Activated CD8-positive, alpha-beta memory T cell treated with anti-CD3 and anti-CD28 coated beads for 36 hours (primary cell): ENCODE results near the gene PHACTR4. TPM values are rescaled to one million over a fixed set of nuclear protein-coding genes. Genes with fewer than 3 reads are reported as not detected.
"Not testable (repeated sequence)": the region's sequence is repeated elsewhere in the genome, so short reads cannot be mapped to it uniquely, and the experiment has no call there.

ENCODE experiments used
- CTCF ChIA-PET: fragments of 350-600 bp; sonication (Branson Sonifier 250); formaldehyde crosslinking; loops from one replicate; lab custom pipeline; 2021; ENCODE audit warnings: antibody characterized with exemption; lab: Charles Lee
- POLR2A ChIA-PET: fragments of 350-600 bp; sonication (Branson Sonifier 250); formaldehyde crosslinking; loops from one replicate; lab custom pipeline; 2021; ENCODE audit warnings: antibody characterized with exemption; lab: Charles Lee
- total RNA-seq, 2 experiments: library from RNA; stranded (reverse); gene quantifications; one replicate each; pipeline ENCODE4 v1.2.3, GENCODE V29; 2021

PHACTR4 gene
- total RNA-seq, 2 experiments from 2014 or later = 23.0 to 24.3 TPM

DNA sequence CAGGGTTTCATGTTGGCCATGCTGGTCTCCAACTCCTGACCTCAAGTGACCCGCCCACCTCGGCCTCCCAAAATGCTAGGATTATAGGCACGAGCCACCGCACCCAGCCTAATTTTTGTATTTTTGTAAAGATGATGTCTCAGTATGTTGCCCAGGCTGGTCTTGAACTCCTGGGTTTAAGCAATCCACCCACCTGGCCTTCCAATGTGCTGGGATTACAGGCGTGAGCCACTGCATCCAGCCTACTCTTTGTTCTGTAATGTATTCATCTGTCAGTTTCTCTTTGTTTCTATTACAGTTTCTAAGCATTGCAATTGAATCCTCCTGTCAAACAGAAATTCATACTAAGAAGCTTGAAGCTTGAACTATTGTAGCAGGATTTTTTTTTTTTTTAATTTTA, 81.5 kb downstream of the PHACTR4 start:
- POLR2A ChIA-PET = interaction anchor here (0.6 kb wide), 1 partner anchor 122 kb away, joined by 3 read pairs; the partner anchor contains the start of gene MED18
- CTCF ChIA-PET = no interaction called here

DNA sequence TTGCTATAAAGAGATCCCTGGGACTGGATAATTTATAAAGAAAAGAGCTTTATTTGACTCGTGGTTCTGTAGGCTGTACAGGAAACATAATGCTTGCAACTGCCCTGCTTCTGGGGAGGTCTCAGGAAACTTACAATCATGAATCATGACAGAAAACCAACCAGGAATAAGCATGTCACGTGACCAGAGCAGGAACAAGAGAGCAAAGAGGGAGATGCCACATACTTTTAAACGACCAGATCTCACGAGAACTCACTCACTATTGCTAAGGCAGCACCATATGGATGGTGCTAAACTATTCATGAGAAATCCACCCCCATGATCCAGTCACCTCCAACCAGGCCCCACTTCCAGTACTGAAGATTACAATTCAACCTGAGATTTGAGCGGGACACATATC, 86.5 kb downstream of the PHACTR4 start:
- ChIA-PET CTCF (no interaction called here), POLR2A (no interaction called here)

DNA sequence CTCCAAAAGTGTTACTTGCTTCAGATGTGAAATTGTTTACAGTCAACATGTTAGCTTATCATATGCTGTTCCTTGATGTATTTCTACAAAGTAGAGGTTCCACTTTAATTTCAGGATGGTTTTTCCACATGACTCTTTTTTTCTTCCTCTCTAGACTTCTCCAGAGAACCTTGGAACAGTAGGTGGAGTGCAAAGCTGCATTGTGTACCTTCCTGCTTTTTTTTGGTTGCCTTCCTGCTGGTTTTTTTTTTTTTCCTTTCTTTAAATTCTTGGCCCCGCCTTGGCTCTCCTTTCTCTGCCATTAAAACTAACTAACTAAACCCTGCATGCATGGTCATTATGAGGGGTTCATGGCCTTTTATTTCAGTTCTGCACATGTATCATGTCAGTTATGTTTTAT, 88.1 kb downstream of the PHACTR4 start:
- POLR2A ChIA-PET = no interaction called here

DNA sequence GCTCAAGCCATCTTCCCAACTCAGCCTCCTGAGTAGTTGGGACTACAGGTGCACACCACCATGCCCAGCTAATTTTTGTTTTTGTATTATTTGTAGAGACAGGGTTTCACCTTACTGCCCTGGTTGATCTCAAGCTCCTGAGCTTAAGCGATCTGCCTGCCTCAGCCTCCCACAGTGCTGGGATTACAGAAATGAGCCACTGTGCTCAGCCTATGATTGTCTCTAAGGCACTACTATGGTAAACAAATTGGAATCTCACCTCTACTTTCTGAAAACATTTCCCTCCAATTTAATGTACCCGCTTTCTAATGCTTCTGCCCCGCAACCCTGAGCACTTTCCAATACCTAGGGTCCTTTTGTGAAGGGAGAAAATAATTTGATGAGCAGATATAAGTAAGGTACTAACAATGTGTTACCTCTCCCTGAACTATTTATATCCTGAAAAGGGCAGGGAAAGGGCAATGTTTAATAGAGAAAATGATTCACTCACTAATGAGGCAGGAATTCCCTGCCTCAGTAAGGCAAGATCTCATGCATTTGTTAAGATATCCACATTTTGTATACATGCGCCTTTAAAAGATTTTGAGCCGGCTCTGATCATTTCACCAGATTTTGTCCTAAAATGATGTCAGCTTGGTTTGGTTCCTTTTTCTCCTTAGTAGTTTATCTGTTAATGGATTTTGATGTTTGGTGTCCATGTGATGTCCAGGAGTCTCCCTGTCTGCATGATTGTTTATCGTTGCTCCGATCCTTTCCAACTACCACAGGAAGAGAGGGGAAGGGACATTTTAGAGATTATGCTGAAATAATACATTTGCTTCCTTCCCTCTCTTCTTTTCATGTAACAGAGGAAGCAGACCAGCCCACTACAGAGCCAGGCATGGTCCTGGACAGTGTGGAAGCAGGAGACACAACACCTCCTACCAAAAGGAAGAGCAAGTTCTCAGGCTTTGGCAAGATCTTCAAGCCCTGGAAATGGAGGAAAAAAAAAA, 89.0 kb downstream of the PHACTR4 start:
- ChIA-PET POLR2A (interaction anchor here (0.5 kb wide), 1 partner anchor 191 kb away, joined by 7 read pairs; no protein-coding TSS in a partner anchor), CTCF (no interaction called here)

More for the DNA sequence above, 88.1 kb downstream of the PHACTR4 start:
- CTCF ChIA-PET = no interaction called here

DNA sequence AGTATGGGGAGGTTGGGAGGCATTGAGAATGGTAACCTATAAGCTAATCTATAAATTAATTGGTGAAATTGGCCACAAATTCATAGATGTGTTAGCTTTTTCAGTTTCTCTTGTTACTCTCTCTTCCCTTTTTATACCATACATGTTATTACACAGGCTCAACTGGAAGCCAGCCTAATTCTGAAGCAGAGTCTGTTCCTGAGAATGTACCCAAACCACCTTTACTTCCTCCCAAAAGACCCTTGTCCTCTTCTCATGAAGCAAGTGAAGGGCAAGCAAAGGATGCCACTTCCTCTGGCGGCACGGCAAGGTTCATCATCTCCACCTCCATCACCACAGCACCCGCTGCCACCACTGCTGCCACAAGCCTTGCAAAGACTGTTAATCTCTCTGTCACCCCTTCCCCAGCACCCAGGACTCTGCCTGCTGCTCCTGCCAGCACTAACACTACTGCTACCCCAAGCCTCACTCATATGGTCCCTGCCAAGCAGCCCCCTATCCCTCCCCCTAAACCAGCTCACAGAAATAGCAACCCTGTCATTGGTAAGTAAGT, 96.8 kb downstream of the PHACTR4 start:
- ChIA-PET CTCF (no interaction called here), POLR2A (no interaction called here)

DNA sequence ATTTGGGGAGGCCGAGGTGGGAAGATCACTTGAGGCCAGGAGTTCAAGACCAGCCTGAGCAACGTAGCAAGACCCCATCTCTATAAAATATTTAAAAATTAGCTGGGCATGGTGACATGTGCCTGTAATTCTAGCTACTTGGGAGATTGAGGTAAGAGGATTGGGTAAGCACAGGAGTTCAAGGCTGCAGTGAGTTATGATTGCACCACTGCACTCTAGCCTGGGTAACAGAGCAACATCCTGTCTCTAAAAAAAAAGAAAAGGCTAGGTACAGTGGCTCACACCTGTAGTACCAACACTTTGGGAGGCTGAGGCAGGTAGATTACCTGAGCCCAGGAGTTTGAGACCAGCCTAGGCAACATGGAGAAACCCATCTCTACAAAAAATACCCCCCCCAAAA, 100.6 kb downstream of the PHACTR4 start:
- ChIA-PET CTCF (interaction anchor here (0.7 to 1.1 kb wide), 2 partner anchors 85 to 111 kb away, joined by 3 to 4 read pairs; no protein-coding TSS in a partner anchor), POLR2A (no interaction called here)

DNA sequence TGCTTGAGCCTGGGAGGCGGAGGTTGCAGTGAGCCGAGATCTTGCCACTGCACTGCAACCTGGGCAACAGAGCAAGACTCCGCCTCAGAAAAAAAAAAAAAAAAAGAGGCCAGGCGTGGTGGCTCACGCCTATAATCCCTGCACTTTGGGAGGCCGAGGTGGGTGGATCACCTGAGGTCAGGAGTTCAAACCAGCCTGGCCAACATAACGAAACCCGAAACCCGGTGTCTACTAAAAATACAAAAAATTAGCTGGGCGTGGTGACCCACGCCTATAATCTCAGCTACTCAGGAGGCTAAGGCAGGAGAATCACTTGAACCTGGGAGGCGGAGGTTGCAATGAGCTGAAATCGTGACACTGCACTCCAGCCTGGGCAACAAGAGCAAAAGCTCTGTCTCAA, 110.0 kb downstream of the PHACTR4 start:
- CTCF ChIA-PET = interaction anchor here (0.6 to 0.7 kb wide), 3 partner anchors 24 to 654 kb away, joined by 3 to 4 read pairs (median 3); no protein-coding TSS in a partner anchor
- POLR2A ChIA-PET = not testable (repeated sequence)

DNA sequence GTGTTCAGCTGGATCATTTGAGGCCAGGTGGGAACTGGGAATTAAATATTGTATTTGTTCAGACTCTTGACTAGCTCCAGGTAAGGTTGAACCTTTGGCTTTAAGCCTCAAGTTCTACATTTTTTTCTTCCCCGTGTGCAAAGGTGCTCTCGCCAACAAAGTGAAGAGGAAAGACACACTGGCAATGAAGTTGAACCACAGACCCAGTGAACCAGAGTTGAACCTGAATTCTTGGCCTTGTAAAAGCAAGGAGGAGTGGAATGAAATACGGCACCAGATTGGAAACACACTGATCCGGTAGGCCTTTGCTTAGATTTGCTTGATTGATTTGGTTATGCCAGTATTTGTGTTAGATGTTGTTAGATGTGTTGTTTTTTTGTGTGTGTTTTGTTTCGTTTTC, 110.8 kb downstream of the PHACTR4 start:
- ChIA-PET POLR2A (no interaction called here), CTCF (no interaction called here)

DNA sequence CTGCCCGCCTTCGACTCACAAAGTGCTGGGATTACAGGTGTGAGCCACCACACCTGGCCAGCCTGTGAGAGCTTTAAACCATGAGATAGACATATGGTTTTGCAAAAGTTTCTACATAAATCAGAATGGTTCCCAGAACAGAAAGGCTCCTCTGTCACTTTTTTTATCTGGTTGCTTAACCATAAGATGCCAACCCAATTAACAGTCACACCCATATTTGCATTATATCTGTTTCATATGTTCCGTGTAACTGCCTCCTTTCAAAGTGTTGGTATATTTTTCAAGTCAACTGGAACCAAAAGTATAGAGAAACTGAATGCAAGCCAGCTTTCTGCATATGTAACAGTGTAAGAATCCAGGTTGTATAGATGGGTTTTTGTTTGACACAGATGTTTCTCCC, 112.6 kb downstream of the PHACTR4 start:
- ChIA-PET CTCF (no interaction called here), POLR2A (interaction anchor here (1.0 kb wide), 1 partner anchor 27 kb away, joined by 3 read pairs; no protein-coding TSS in a partner anchor)

DNA sequence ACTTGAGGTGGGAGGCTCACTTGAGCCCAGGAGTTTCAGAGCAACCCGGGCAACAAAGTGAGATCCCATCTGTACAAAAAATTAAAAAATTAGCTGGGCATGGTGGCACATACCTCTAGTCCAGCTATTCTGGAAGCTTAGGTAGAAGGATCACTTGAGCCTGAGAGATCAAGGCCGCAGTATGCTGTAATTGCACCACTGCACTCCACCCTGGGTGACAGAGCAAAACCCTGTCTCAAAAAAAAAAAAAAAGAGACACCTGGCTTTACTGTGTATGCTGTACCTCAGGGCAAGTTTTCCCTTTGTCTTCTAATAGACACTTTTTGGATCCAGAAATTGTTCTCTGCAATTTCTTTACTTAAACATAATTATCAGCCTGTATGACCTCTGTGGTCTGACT, 113.2 kb downstream of the PHACTR4 start:
- ChIA-PET POLR2A (interaction anchor here (1.0 kb wide), 1 partner anchor 26 kb away, joined by 3 read pairs; no protein-coding TSS in a partner anchor), CTCF (no interaction called here)

DNA sequence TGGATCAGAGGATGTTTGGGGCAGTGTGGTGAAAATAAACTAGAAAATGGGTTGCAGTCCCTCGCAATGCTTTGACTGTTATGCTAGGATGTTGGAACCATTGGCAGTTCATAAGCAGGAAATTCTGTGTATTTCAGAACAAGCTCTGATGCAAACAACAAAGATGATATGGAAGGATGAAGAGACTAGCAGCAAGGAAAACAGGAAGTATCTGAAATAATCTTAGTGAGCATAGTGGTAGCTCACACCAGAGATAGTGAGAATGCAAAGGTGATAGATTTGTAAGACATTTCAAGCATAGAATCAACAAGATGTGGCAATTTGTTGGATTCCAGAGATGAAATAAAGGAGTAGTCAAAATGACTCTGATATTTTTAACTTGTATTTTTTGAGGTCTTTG, 125.2 kb downstream of the PHACTR4 start:
- POLR2A ChIA-PET = interaction anchor here (0.9 kb wide), 1 partner anchor 11 kb away, joined by 4 read pairs; the partner anchor contains the start of gene RCC1
- CTCF ChIA-PET = no interaction called here

DNA sequence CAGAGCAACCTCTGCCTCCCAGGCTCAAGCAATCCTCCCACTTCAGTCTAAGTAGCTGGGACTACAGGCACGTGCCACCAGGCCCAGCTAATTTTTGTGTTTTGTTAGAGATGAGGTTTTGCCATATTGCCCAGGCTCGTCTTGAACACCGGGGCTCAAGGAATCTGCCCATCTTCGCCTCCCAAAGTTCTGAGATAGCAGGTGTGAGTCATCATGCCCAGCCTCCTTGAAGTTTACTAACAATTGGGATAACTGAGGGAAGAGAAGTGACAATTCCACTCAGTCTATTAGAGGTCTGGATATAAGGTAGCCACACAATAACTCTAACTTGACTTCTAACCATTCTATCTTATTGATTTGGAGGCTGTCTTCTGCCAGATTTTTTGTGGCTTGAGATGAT, 130.0 kb downstream of the PHACTR4 start:
- CTCF ChIA-PET = no interaction called here
- POLR2A ChIA-PET = no interaction called here

DNA sequence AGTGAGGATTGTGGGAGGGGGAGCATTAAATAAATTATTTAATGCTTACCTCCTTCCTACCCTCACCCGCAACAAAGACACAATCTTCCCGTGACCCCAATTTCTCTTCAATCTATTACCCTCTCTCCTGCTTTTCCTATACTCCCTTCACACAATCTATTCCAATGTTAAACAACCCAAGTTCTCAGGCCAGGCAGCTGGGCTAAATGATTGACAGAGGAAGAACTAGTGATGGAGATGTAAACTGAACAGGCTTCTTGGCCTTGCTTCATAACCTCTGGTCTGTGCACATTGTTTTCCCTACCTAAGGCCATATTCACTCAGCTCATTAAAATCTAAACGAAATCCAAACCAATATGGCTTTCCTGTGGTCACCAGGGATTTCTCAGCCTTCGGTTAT, 132.4 kb downstream of the PHACTR4 start:
- ChIA-PET POLR2A (interaction anchor here (0.6 kb wide), 1 partner anchor 12 kb away, joined by 3 read pairs; no protein-coding TSS in a partner anchor), CTCF (no interaction called here)

DNA sequence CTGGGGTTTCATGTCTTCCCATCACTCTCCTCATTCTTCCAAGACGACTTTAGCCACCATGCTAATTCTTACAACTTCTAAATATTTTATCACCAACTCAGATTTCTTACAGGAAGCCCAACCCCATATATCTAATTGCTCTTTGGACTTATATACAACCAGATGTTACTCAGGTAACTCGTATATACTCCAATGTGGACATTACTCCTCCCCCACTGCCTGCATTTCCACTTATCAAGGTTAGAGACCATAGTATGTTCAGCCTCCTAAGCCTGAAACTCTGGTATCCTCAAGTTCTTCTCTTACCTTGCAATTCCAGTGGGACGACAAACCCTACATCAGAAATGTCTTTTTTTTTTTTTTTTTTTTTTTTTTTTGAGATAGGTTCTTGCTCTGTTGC, 133.6 kb downstream of the PHACTR4 start:
- ChIA-PET CTCF (interaction anchor here (0.7 kb wide), 1 partner anchor 1204 kb away, joined by 3 read pairs; no protein-coding TSS in a partner anchor), POLR2A (interaction anchor here (0.7 kb wide), 1 partner anchor 174 kb away, joined by 7 read pairs; the partner anchor contains the start of gene MED18)

DNA sequence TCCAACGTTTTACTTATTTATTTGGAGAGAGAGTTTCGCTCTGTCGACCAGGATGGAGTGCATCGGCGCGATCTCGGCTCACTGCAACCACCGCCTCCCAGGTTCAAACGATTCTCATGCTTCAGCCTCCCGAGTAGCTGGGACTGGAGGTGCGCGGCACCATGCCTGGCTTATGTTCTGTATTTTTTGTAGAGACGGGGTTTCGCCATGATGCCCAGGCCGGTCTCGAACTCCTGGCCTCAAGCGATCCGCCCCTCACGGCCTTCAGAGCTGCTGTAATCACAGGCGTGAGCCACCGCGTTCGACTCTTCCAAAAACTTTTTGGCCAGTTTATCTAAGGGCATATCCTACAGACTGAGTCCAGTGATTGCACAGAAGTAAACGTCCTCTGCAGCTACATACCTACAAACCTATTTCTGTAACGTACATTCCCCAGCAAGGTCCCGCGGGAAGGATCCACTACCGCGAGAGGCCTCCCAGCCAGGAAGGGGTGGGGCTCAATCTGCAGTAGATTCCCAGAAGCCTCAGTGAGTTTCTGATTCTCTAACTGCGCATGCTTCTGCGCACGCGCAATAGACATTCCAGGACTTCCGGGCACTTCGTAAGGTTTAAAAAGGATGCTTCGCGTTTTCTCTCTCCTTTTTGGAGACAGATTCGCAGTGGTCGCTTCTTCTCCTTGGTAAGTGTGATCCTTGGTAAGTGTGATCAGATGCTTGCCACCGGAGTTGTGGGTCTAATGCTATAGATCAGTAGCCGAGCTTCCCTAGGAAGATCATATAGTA, 136.1 kb downstream of the PHACTR4 start, which contains the start of gene RCC1:
Gene RCC1, plus strand, starts transcription at position 638 of the 782 bp plus-strand sequence. CDS start 23,824 bp downstream, outside the sequence.
- POLR2A ChIA-PET = interaction anchor here (0.5 to 7.6 kb wide), 19 partner anchors 11 to 732 kb away, joined by 3 to 140 read pairs (median 3); partner anchors contain the start of genes ATP5IF1, DNAJC8, MED18 and PHACTR4
- CTCF ChIA-PET = interaction anchor here (0.5 kb wide), 1 partner anchor 32 kb away, joined by 3 read pairs; no protein-coding TSS in a partner anchor

DNA sequence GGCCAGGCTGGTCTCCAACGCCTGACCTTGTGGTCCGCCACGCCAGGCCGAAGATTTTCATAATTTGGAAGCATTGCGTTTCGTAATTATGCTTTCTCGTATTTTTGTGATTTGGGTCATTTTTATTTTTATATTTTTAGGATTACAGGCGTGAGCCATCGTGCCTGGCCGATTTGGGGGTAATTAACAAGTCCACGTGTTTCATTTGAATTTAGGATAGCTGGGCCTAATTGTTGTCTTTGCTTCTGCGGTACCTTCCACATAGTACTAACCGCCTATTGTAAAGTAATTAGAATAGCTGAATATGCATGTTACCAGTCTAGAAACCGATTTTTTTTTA, 137.3 kb downstream of the PHACTR4 start:
- POLR2A ChIA-PET = interaction anchor here (0.6 to 7.6 kb wide), 7 partner anchors 11 to 261 kb away, joined by 3 to 140 read pairs (median 5); partner anchors contain the start of gene RNU11
- CTCF ChIA-PET = interaction anchor here (1.4 kb wide), 1 partner anchor 10 kb away, joined by 5 read pairs; no protein-coding TSS in a partner anchor

DNA sequence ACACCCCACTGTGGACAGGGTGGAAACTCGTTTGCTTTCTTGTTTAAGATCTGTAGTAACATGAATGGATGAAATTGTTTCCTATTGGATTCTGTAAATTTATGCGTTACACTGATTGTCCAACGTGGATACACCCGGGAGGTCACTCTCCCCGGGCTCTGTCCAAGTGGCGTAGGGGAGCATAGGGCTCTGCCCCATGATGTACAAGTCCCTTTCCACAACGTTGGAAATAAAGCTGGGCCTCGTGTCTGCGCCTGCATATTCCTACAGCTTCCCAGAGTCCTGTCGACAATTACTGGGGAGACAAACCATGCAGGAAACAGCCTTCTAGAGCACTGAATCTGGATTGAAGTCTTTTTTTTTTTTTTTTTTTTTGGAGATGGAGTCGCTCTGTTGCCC, 137.7 kb downstream of the PHACTR4 start:
- ChIA-PET POLR2A (interaction anchor here (0.5 to 7.6 kb wide), 10 partner anchors 11 to 261 kb away, joined by 3 to 140 read pairs (median 4); partner anchors contain the start of genes MED18, RNU11 and YTHDF2), CTCF (interaction anchor here (1.1 to 1.4 kb wide), 2 partner anchors 10 to 136 kb away, joined by 3 to 5 read pairs; partner anchors contain the start of gene TAF12)
